Kidney (tissue), 14 donors: Measurements from ENCODE around the gene SNTG2. TPM values are rescaled to one million over a fixed set of nuclear protein-coding genes. Genes with fewer than 3 reads are reported as not detected.
A peak's percentile ranks its signal among the peaks of the same experiment; 100 is the strongest.

Source experiments
- DNase-seq, 5 donors: peaks; one replicate each; pipeline ENCODE4 v3.0.0-alpha.2; 2013 to 2020
- FAIRE-seq: peaks from 2 replicates; lab custom pipeline; 2012; peaks lifted over from hg19 to GRCh38; lab: Jason Lieb, UNC
- H3K27ac ChIP-seq, 2 donors: one replicate each; pipeline ENCODE4 v1.7.0; 2013; ENCODE audit warnings: low read depth in 2 of 2, low read length in 2 of 2, inconsistent platforms in 1 of 2
- H3K27me3 ChIP-seq: one replicate; pipeline ENCODE4 v1.7.1; 2013; ENCODE audit warnings: low read length, inconsistent platforms; ENCODE audit not compliant: control insufficient read depth, insufficient read depth
- H3K36me3 ChIP-seq, 3 donors: one replicate each; pipeline versions ENCODE4 v1.7.0 to v1.7.1; 2013; ENCODE audit warnings: low read length in 3 of 3, control low read depth in 1 of 3, inconsistent platforms in 1 of 3; ENCODE audit not compliant: insufficient read depth in 3 of 3, control insufficient read depth in 2 of 3
- H3K4me1 ChIP-seq, 3 donors: one replicate each; pipeline versions ENCODE4 v1.7.0 to v1.7.1; 2013; ENCODE audit warnings: low read length in 3 of 3, inconsistent platforms in 1 of 3, low read depth in 1 of 3; ENCODE audit not compliant: control insufficient read depth in 2 of 3, insufficient read depth in 2 of 3
- H3K4me3 ChIP-seq, 3 donors: one replicate each; pipeline versions ENCODE4 v1.7.0 to v1.8.1; 2013; ENCODE audit warnings: low read length in 3 of 3, control low read depth in 1 of 3, inconsistent platforms in 1 of 3
- H3K9ac ChIP-seq, 3 donors: one replicate each; pipeline versions ENCODE4 v1.7.0 to v1.7.1; 2013; ENCODE audit warnings: low read length in 3 of 3, control low read depth in 1 of 3, inconsistent platforms in 1 of 3
- H3K9me3 ChIP-seq, 3 donors: one replicate each; pipeline versions ENCODE4 v1.7.0 to v1.7.1; 2013; ENCODE audit warnings: low read length in 3 of 3, control low read depth in 1 of 3, inconsistent platforms in 1 of 3; ENCODE audit not compliant: control insufficient read depth in 2 of 3, insufficient read depth in 1 of 3
- intact Hi-C: fragments of 100-400 bp; cut with DNase I; formaldehyde crosslinking; loops from one replicate; pipeline ENCODE4 v1.11.1; 2022
- polyA plus RNA-seq: library from polyadenylated mRNA; stranded (reverse); fragments of 350-450 nt; fragmentation: Illumina TruSeq; extraction: RNeasy Lipid Tissue Mini Kit (QIAGEN cat#74804); gene quantifications from one replicate; pipeline ENCODE4 v1.2.3, GENCODE V29; 2014; ENCODE audit warnings: low read depth, low replicate concordance; ENCODE audit not compliant: insufficient read depth
- total RNA-seq: library from RNA; stranded (reverse); fragmentation: NEBNext Ultra II Directional; extraction: Animal tissue kit (Norgen Biotek cat#: 25700); gene quantifications from one replicate; pipeline ENCODE4 v1.2.1, GENCODE V29; 2021
- TF ChIP-seq, protein P1 (sequence below): IDR thresholded peaks from 3 replicates; pipeline ENCODE4 v1.5.1; 2012; ENCODE audit warnings: mild to moderate bottlenecking, moderate library complexity, borderline replicate concordance; ENCODE audit not compliant: insufficient read depth; ENCODE audit errors: extremely low read depth
- donor health status: control.
- donor health status: control.
- donor health status: control.
- donor health status: control.
- donor health status: control.
- donor health status: DM: yes; HTN: yes; CAD: no.
- donor health status: Normal renal cell carcinoma (clear cell type).

Gene SNTG2
- total and polyA plus RNA-seq, 2 donors from 2014 or later: 2.2 TPM; not detected in 1

DNA sequence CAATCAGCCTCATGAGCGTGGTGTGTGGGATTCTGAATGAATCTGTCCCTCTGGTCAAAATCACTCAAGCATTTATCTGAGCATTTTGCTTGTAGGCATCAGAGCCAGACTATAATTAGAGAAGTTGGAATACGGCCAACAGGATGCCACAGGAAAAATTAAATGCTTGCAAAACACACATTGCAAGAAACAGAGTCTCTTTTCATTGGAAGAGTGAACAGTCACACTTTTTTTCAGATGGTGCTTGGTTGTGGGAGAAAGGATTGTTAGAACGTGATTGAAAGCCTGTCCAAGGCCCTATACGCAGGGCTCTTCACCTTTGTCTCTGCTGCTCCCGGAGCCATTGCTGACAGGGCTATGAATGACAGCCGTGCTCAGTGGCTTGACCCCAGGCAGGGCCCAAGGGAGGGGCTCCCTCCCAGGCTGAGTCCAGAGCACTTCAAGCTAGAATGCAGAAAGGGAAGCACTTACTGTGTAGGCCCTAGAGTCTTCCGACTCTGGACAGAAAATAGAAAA is 59.8 kb downstream of the SNTG2 start:
- DNase-seq (peak in 4 of 5 donors; percentile 48 to 81 (median 66)), FAIRE-seq (no peak)
- Histone ChIP-seq H3K4me3 (no peak overlapping the region), H3K27me3 (no peaks in the 10 kb centered on the region), H3K9ac (no peak overlapping the region), H3K4me1 (no peaks in the 10 kb centered on the region), H3K27ac (no peak overlapping the region), H3K9me3 (no peaks in the 10 kb centered on the region), H3K36me3 (no peaks in the 10 kb centered on the region)
- TF ChIP-seq, protein P1, sequence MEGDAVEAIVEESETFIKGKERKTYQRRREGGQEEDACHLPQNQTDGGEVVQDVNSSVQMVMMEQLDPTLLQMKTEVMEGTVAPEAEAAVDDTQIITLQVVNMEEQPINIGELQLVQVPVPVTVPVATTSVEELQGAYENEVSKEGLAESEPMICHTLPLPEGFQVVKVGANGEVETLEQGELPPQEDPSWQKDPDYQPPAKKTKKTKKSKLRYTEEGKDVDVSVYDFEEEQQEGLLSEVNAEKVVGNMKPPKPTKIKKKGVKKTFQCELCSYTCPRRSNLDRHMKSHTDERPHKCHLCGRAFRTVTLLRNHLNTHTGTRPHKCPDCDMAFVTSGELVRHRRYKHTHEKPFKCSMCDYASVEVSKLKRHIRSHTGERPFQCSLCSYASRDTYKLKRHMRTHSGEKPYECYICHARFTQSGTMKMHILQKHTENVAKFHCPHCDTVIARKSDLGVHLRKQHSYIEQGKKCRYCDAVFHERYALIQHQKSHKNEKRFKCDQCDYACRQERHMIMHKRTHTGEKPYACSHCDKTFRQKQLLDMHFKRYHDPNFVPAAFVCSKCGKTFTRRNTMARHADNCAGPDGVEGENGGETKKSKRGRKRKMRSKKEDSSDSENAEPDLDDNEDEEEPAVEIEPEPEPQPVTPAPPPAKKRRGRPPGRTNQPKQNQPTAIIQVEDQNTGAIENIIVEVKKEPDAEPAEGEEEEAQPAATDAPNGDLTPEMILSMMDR: no peak
- intact Hi-C loops: no loop called here

DNA sequence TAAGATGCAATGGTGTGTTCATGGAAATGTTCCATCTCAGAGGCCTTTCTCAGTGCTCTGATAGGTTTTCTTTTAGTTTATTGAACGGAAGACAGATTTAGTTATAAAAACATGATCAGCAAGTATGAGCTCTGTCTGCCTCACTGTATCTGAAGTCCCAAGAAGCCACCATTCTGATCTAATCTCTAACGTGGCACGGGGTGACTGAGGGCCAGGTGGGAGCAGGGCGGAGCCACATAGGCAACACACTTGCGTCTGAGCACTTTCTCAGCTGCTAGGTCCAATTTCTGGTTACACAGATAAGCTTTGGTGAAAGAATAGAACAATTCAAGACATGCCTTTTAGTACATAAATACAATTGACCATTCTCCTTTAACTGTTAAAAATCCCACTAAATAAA is 60.4 kb downstream of the SNTG2 start:
- Histone ChIP-seq H3K27ac (no peak overlapping the region), H3K36me3 (no peaks in the 10 kb centered on the region), H3K9ac (no peak overlapping the region), H3K27me3 (no peaks in the 10 kb centered on the region), H3K4me3 (no peak overlapping the region), H3K4me1 (no peaks in the 10 kb centered on the region), H3K9me3 (no peaks in the 10 kb centered on the region)
- FAIRE-seq (no peak), DNase-seq (no peak)
- intact Hi-C loops: no loop called here
- TF ChIP-seq, protein P1: no peak

DNA sequence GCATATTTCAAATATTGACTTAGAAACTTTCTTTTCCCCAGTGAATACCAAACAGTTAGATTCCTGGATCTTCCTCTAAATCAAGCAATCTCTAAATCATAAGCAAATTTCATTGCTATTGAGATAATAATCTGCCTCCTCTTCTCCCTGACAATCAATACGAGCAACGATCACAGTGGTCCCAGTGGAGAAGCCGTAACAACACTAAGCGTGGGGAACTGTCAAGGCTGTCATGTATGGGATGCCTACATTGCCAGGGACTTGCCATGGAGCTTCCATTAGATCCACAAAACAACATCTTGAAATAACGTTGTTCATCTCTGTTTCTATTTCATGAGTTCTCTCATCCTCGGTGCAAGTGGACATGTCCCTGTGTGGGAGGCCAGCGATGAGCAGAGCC is 61.3 kb downstream of the SNTG2 start:
- H3K4me1 ChIP-seq: no peaks in the 10 kb centered on the region
- no peaks in the 10 kb centered on the region for H3K36me3 ChIP-seq
- FAIRE-seq (no peak), DNase-seq (no peak)
- H3K9me3 ChIP-seq: no peaks in the 10 kb centered on the region
- H3K4me3 ChIP-seq: no peak overlapping the region
- TF ChIP-seq, protein P1: no peak
- H3K9ac ChIP-seq: no peak overlapping the region
- no peak overlapping the region for H3K27ac ChIP-seq
- no peaks in the 10 kb centered on the region for H3K27me3 ChIP-seq
- intact Hi-C loops: no loop called here

DNA sequence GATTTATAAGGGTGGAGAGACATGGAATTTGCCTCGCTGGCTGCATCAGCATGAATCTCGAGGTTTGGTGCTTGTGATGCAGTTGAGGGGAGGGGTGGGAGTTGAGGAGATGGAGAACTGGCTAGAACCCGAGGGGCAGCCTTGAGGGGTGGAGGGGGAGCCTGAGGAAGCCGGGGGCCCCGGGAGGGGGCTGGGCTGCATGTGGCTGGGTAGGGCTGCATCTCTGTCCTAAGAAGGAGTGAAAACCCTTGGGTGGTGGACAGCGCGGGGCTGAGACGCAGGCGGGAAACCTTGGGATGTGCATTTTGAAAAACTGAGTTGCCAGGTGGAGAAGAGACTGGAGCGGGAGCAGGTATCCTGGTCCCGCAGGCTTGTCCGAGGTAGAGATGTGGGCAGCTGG is 64.2 kb downstream of the SNTG2 start:
- H3K9me3 ChIP-seq: no peaks in the 10 kb centered on the region
- intact Hi-C loops: no loop called here
- H3K4me1 ChIP-seq: no peaks in the 10 kb centered on the region
- TF ChIP-seq, protein P1: no peak
- H3K9ac ChIP-seq: no peak overlapping the region
- H3K27ac ChIP-seq: no peak overlapping the region
- no peak for FAIRE-seq
- no peaks in the 10 kb centered on the region for H3K27me3 ChIP-seq
- no peak overlapping the region for H3K4me3 ChIP-seq
- no peaks in the 10 kb centered on the region for H3K36me3 ChIP-seq
- DNase-seq: no peak
